IMR-90 (cell line): ENCODE results near the gene DNMT3B. TPM values are rescaled to one million over a fixed set of nuclear protein-coding genes. Genes with fewer than 3 reads are reported as not detected.
A peak's percentile ranks its signal among the peaks of the same experiment; 100 is the strongest.

Source experiments
- ATAC-seq: fragments of 200-7000 bp; cut with Tn5 transposase; 2 replicates; pipeline ENCODE4 v1.9.1; 2020; ENCODE audit warnings: low read depth, mild to moderate bottlenecking, moderate library complexity
- BruUV-seq: library from RNA; stranded (reverse); fragments of 400-500 nt; replicated peaks from 2 replicates; lab custom pipeline; 2021; lab: Mats Ljungman, UMichigan
- CTCF ChIA-PET: fragments of 300-600 bp; formaldehyde crosslinking; extraction: SDS; loops from one replicate; lab custom pipeline; 2021; ENCODE audit warnings: antibody characterized with exemption; lab: Yijun Ruan, JAX
- POLR2A ChIA-PET: fragments of 300-600 bp; sonication (Branson Sonifier 250); formaldehyde crosslinking; loops from one replicate; lab custom pipeline; 2022; ENCODE audit warnings: antibody characterized with exemption; ENCODE audit not compliant: unreplicated experiment; lab: Charles Lee
- DNase-seq: peaks from one replicate; pipeline ENCODE4 v3.0.0; 2013
- H2AFZ ChIP-seq: replicated peaks from 2 replicates; pipeline ENCODE3; 2013; ENCODE audit warnings: low read length, mild to moderate bottlenecking; ENCODE audit not compliant: poor library complexity
- H2AK5ac ChIP-seq: 2 replicates; pipeline ENCODE4 v1.6.1; 2013; ENCODE audit warnings: low read depth, low read length, inconsistent platforms
- H2AK9ac ChIP-seq: replicated peaks from 2 replicates; pipeline ENCODE3; 2013; ENCODE audit warnings: mild to moderate bottlenecking, low read depth, low read length, moderate library complexity; ENCODE audit not compliant: poor library complexity
- H2BK120ac ChIP-seq: 2 replicates; pipeline ENCODE4 v1.6.1; 2013; ENCODE audit warnings: low read depth, low read length, inconsistent platforms
- H2BK15ac ChIP-seq: 3 replicates; pipeline ENCODE4 v1.6.1; 2013; ENCODE audit warnings: low read depth, low read length, inconsistent platforms
- H2BK20ac ChIP-seq: 2 replicates; pipeline ENCODE4 v1.6.1; 2013; ENCODE audit warnings: low read depth, mild to moderate bottlenecking, inconsistent platforms, low read length, moderate library complexity
- H2BK5ac ChIP-seq: 2 replicates; pipeline ENCODE4 v1.6.1; 2013; ENCODE audit warnings: mild to moderate bottlenecking, low read depth, low read length, inconsistent platforms; ENCODE audit not compliant: poor library complexity, severe bottlenecking
- H3K14ac ChIP-seq: replicated peaks from 2 replicates; pipeline ENCODE4 v1.6.1; 2013; ENCODE audit warnings: low read depth, low read length, inconsistent platforms
- H3K18ac ChIP-seq: 2 replicates; pipeline ENCODE4 v1.6.1; 2013; ENCODE audit warnings: low read depth, low read length, control low read depth
- H3K23ac ChIP-seq: 2 replicates; pipeline ENCODE4 v1.6.1; 2013; ENCODE audit warnings: low read depth, low read length, inconsistent platforms
- H3K27ac ChIP-seq: 2 replicates; pipeline ENCODE4 v1.5.1; 2013; ENCODE audit warnings: mild to moderate bottlenecking, control low read depth, low read length; ENCODE audit not compliant: insufficient read depth
- H3K27me3 ChIP-seq: 2 replicates; pipeline ENCODE4 v1.6.1; 2013; ENCODE audit warnings: low read length; ENCODE audit not compliant: control insufficient read depth, insufficient read depth
- H3K36me3 ChIP-seq: 2 replicates; pipeline ENCODE4 v1.6.1; 2013; ENCODE audit warnings: low read length, mixed read lengths; ENCODE audit not compliant: control insufficient read depth, insufficient read depth
- H3K4ac ChIP-seq: 2 replicates; pipeline ENCODE4 v1.6.1; 2013; ENCODE audit warnings: low read depth, low read length, inconsistent platforms
- H3K4me1 ChIP-seq: 2 replicates; pipeline ENCODE4 v1.6.1; 2013; ENCODE audit warnings: low read length, mixed read lengths; ENCODE audit not compliant: control insufficient read depth, insufficient read depth
- H3K4me2 ChIP-seq: 2 replicates; pipeline ENCODE4 v1.6.1; 2013; ENCODE audit warnings: low read depth, mild to moderate bottlenecking, control low read depth, low read length, moderate library complexity
- H3K4me3 ChIP-seq: 2 replicates; pipeline ENCODE4 v1.5.1; 2013; ENCODE audit warnings: low read depth, mild to moderate bottlenecking, control low read depth, low read length, moderate library complexity; ENCODE audit not compliant: insufficient read depth
- H3K56ac ChIP-seq: 2 replicates; pipeline ENCODE4 v1.6.1; 2013; ENCODE audit warnings: low read length, inconsistent platforms; ENCODE audit not compliant: insufficient read depth; ENCODE audit errors: extremely low read depth
- H3K79me1 ChIP-seq, 2 experiments: 2 replicates each; pipeline ENCODE4 v1.6.1; 2013; ENCODE audit warnings: low read length in 2 of 2, inconsistent platforms in 1 of 2, low read depth in 1 of 2
- H3K9ac ChIP-seq: 2 replicates; pipeline ENCODE4 v1.6.1; 2013; ENCODE audit warnings: low read depth, low read length, control low read depth
- H3K9me1 ChIP-seq: 2 replicates; pipeline ENCODE4 v1.6.1; 2013; ENCODE audit warnings: low read length, inconsistent platforms; ENCODE audit not compliant: insufficient read depth
- H3K9me3 ChIP-seq: 2 replicates; pipeline ENCODE4 v1.6.1; 2013; ENCODE audit warnings: low read length; ENCODE audit not compliant: control insufficient read depth, insufficient read depth
- H4K20me1 ChIP-seq: 2 replicates; pipeline ENCODE4 v1.6.1; 2013; ENCODE audit warnings: low read length, inconsistent platforms; ENCODE audit not compliant: insufficient read depth
- H4K5ac ChIP-seq: 2 replicates; pipeline ENCODE4 v1.6.1; 2013; ENCODE audit warnings: mild to moderate bottlenecking, low read depth, low read length, control low read depth
- H4K8ac ChIP-seq, 2 experiments: 2 replicates each; pipeline ENCODE4 v1.6.1; 2013; ENCODE audit warnings: low read depth in 2 of 2, low read length in 2 of 2, control low read depth in 1 of 2, inconsistent platforms in 1 of 2
- H4K91ac ChIP-seq: 2 replicates; pipeline ENCODE4 v1.6.1; 2013; ENCODE audit warnings: low read depth, low read length, inconsistent platforms; ENCODE audit not compliant: insufficient read depth
- BHLHE40 ChIP-seq: fragments of 150-350 bp; IDR thresholded peaks from 2 replicates; pipeline ENCODE4 v1.6.1; 2016; ENCODE audit warnings: mild to moderate bottlenecking, low read depth, low read length
- CEBPB ChIP-seq: IDR thresholded peaks from 2 replicates; pipeline ENCODE4 v1.6.1; 2012; ENCODE audit warnings: low read depth, low read length, improper control_type of control experiment
- CHD1 ChIP-seq: IDR thresholded peaks from 2 replicates; pipeline ENCODE4 v1.6.1; 2012; ENCODE audit warnings: low read depth, low read length, improper control_type of control experiment
- CTCF ChIP-seq: conservative IDR thresholded peaks from 2 replicates; pipeline ENCODE4 v1.5.1; 2012; ENCODE audit warnings: mild to moderate bottlenecking, low read depth, low read length, improper control_type of control experiment
- ELK1 ChIP-seq: fragments of 150-350 bp; IDR thresholded peaks from 2 replicates; pipeline ENCODE4 v1.6.1; 2016; ENCODE audit warnings: low read depth, mild to moderate bottlenecking, low read length, moderate library complexity, borderline replicate concordance
- FOS ChIP-seq: fragments of 150-350 bp; IDR thresholded peaks from 2 replicates; pipeline ENCODE4 v1.6.1; 2016; ENCODE audit warnings: low read depth, low read length
- MAFK ChIP-seq: IDR thresholded peaks from 2 replicates; pipeline ENCODE4 v1.6.1; 2012; ENCODE audit warnings: low read depth, low read length, improper control_type of control experiment
- MAZ ChIP-seq: IDR thresholded peaks from 2 replicates; pipeline ENCODE4 v1.6.1; 2012; ENCODE audit warnings: low read depth, mild to moderate bottlenecking, low read length, improper control_type of control experiment, moderate library complexity, borderline replicate concordance
- NFE2L2 ChIP-seq: fragments of 150-350 bp; IDR thresholded peaks from 2 replicates; pipeline ENCODE4 v1.6.1; 2016; ENCODE audit warnings: low read depth, mild to moderate bottlenecking, low read length
- POLR2A ChIP-seq: IDR thresholded peaks from 2 replicates; pipeline ENCODE4 v1.6.1; 2012; ENCODE audit warnings: mild to moderate bottlenecking, low read depth, low read length
- RAD21 ChIP-seq: IDR thresholded peaks from 2 replicates; pipeline ENCODE4 v1.6.1; 2012; ENCODE audit warnings: low read length, improper control_type of control experiment
- RCOR1 ChIP-seq: IDR thresholded peaks from 2 replicates; pipeline ENCODE4 v1.6.1; 2012; ENCODE audit warnings: mild to moderate bottlenecking, low read length, improper control_type of control experiment; ENCODE audit not compliant: insufficient replicate concordance
- RFX5 ChIP-seq: IDR thresholded peaks from 2 replicates; pipeline ENCODE4 v1.8.0; 2012; ENCODE audit warnings: low read depth, mild to moderate bottlenecking, low read length, moderate library complexity
- SMC3 ChIP-seq: fragments of 150-350 bp; IDR thresholded peaks from 2 replicates; pipeline ENCODE4 v1.6.1; 2016; ENCODE audit warnings: low read depth, mild to moderate bottlenecking, antibody characterized with exemption, low read length, moderate library complexity
- WGBS, 2 experiments: methylation state at CpG; one replicate each; pipeline versions ENCODE4 v1.1.5 to v1.1.7; 2013; ENCODE audit warnings: missing lambda C conversion rate in 2 of 2; ENCODE audit not compliant: insufficient read length in 1 of 2; ENCODE audit errors: extremely low coverage in 2 of 2; 5-methylcytosine and 5-hydroxymethylcytosine counted together
- dilution Hi-C: fragments of 300-500 bp; cut with HindIII; formaldehyde crosslinking; loops from one replicate; pipeline ENCODE4 v1.14.3; 2018; ENCODE audit warnings: low sequenced_read_pairs; ENCODE audit not compliant: unreplicated experiment
- in situ Hi-C: fragments of 300-500 bp; cut with MboI; formaldehyde crosslinking; loops from 3 replicates; pipeline ENCODE4 v1.14.3; 2019; ENCODE audit warnings: low sequenced_read_pairs, inconsistent platforms, mixed read lengths
- intact Hi-C: fragments of 100-400 bp; cut with micrococcal nuclease; formaldehyde crosslinking; loops from 2 replicates; pipeline ENCODE4 v1.10.0; 2022
- polyA plus RNA-seq, 3 experiments: library from polyadenylated mRNA; depleted of rRNA; stranded (reverse); fragments of >200 nt; gene quantifications; 2 replicates each; pipeline ENCODE4 v1.2.3, GENCODE V29; 2012; ENCODE audit warnings: low replicate concordance in 1 of 3
- total RNA-seq: library from RNA; depleted of rRNA; stranded (reverse); fragments of >200 nt; gene quantifications from 2 replicates; pipeline ENCODE4 v1.2.3, GENCODE V29; 2012

DNMT3B gene
- total and polyA plus RNA-seq, 2 of the 4 experiments (the other 2 are of a cell fraction): 1.3 to 1.9 TPM

DNA sequence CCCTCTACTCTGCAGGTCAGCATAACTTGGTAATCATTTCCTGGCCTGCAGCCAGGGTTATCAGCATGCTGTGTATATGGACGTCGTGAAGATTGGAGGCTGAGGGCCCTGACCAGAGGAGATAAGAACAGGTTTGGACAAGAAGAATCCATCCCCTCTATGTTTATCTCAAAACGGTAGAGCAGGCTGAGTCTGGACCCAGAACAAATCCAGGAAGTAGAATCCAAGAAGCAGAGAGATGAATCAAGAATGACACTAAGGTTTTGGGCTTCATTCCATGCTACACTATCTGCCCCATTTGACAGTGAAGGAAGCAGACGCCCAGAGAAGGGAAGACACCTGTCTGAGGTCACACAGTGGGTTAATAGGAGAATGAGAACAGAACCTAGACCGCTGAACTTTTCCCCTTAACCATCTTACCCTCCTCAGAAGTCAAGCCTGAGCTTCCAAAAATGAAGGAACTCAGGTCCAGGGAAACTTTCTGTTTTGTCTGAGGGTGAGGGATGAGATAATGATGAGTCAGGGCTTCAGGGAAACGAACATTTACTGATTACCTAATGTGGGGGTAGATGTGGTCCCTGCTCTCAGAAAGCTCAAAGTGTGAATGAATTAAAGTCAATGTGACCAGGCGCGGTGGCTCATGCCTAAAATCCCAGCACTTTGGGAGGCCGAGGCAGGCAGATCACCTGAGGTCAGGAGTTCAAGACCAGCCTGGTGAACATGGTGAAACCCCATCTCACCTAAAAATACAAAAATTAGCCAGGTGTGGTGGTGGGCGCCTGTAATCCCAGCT is 9.5 kb upstream of the DNMT3B start (continued):
- TF ChIP-seq NFE2L2 (no peak), BHLHE40 (no peak), POLR2A (no peak)

- Histone ChIP-seq H3K14ac (0 out of 2 replicates have a peak overlapping the region, but pooled peaks have one; percentile 37), H3K9ac (no peak overlapping the region), H3K23ac (no peak overlapping the region; the same call in 1 of the 2 replicates), H2BK5ac (peak overlapping the region; percentile 38), H2BK120ac (no peak overlapping the region), H2AK9ac (no peak overlapping the region), H3K9me1 (peaks cover 13% of the 10 kb centered on the region), H3K9me3 (no peaks in the 10 kb centered on the region), H3K4me1 (peaks cover 13% of the 10 kb centered on the region), H3K79me1 (no peaks in the 10 kb centered on the region), H2AK5ac (peak overlapping the region; percentile 70), H3K4me2 (no peak overlapping the region), H4K91ac (peak overlapping the region; percentile 81), H2BK15ac (peak overlapping the region; percentile 78; the same call in 2 of the 3 replicates), H4K20me1 (no peaks in the 10 kb centered on the region), H3K4me3 (no peak overlapping the region), H3K18ac (no peak overlapping the region), H4K8ac (0 out of 4 replicates have a peak overlapping the region, but pooled peaks of 1 of the 2 experiments have one; percentile 22), H3K4ac (no peak overlapping the region), H3K27me3 (no peaks in the 10 kb centered on the region), H3K27ac (no peak overlapping the region), H2BK20ac (peak overlapping the region; percentile 65; the same call in 1 of the 2 replicates), H3K56ac (no peak overlapping the region), H3K36me3 (no peaks in the 10 kb centered on the region), H2AFZ (peak overlapping the region; percentile 51), H4K5ac (no peak overlapping the region)
- WGBS, 2 experiments: 80% methylated on average over 3 of the region's 4 CpGs; no CpG with 5 or more reads in 1 of the 2 experiments
- ChIA-PET CTCF (no interaction called here), POLR2A (no interaction called here)
- no TSS peak for BruUV-seq
- in situ Hi-C loops: no loop called here
- intact Hi-C loops: no loop called here
- DNase-seq (peak; percentile 19), ATAC-seq (0 out of 2 replicates have a peak, but pooled peaks have one; percentile 16)
- dilution Hi-C loops: no loop called here
- TF ChIP-seq CTCF (no peak), MAFK (no peak), CHD1 (no peak), MAZ (no peak), RCOR1 (no peak), RAD21 (no peak), BHLHE40 (no peak), CEBPB (no peak), FOS (no peak), RFX5 (no peak), ELK1 (no peak), NFE2L2 (no peak), SMC3 (no peak)
Observed at GRCh38 chr20:32753731-32754130, 8.5 kb upstream of the DNMT3B start.
